Activated T-cell treated with anti-CD3 and anti-CD28 coated beads for 4 hours (primary cell): ENCODE measurements around the gene SKAP1.
"Not testable (repeated sequence)": the region's sequence is repeated elsewhere in the genome, so short reads cannot be mapped to it uniquely, and the experiment has no call there.

Experiments used
- DNase-seq: peaks from one replicate; pipeline ENCODE4 v3.0.0-alpha.2; 2020

Gene SKAP1

DNA sequence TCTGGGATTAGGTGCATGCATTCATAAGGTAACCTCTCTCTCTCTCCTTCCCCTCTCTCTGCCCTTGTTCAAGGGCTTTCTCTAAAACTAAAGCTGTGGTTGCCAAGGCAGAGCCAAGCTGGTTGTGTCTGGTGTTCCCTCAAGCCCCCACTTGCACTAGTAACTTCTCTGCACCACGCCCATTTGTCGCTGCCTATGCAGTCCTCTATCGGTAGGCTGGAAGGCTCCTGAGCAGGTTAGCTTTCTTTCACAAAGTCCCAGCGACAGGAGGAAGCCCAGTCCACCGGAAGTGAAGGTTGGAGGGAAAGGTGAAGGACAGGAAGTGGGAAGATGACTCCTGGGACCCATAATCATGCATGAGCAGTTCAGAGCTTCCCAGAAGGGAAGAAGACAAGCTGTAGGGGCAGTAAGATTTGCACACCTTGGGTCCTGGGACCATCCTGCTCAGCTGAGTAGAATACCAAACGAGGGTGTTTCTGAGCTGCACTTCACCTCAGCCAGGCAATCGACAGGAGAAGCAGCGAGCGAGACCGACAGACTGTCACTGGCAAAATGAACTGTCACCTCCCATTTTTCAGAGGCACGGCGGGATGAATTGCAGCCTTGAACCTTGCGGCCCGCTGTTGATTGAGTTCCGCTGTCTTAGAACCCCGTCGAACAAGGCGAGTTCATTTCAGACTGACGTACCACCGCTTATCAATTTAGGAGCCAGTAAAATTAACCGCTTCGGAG is 14.7 kb upstream of the SKAP1 start:
- DNase-seq, result no peak

GRCh38 chr17:48443712-48444111 is 13.7 kb upstream of the SKAP1 start:
- DNase-seq, result no peak

DNA sequence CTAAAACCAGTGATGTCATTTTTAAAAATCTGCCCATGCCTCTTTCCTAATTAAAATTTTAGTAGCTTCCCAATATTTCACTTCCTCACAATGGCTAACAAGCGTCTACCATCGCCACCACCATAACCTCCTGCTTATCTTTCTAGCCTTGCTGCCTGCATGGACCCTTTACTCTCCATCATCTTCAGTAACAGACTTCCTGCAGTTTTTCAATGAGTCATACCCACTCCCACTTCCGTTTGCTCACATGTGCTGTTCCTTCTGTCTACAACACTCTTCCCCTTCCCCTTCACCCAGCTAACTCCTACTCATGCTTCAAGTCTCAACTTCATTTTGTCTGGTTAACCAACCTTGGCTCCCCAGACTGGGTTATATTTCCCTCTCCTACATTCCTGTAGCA is 12.8 kb upstream of the SKAP1 start:
- DNase-seq, result no peak

- DNase-seq, result no peak
Observed at GRCh38 chr17:48441862-48442261, 11.8 kb upstream of the SKAP1 start.

GRCh38 chr17:48441231-48441711 is 11.3 kb upstream of the SKAP1 start:
- DNase-seq, result no peak

DNA sequence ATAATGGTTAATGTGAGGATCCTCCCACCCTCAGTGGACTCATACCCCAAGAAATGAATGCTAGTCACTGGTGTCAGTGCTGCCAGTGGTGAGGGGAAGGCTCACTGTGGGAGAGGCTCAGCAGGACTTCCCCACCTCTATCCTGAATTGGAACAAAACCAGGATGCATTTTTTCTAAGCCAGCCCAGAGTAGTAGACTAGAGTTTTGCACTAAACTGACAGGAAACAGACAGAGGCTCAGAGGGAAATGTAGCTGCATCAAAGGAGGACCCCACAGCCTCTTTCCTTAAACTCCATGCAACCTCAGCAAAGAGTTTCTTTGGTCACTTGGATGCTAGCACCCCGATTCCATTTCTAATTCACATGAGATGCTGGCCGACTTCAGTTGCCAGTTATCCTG is 10.7 kb upstream of the SKAP1 start:
- no peak for DNase-seq

- no peak for DNase-seq
Observed at GRCh38 chr17:48439875-48440505, 10.0 kb upstream of the SKAP1 start.

- DNase-seq, result no peak
Observed at GRCh38 chr17:48439110-48439850, 9.3 kb upstream of the SKAP1 start.

DNA sequence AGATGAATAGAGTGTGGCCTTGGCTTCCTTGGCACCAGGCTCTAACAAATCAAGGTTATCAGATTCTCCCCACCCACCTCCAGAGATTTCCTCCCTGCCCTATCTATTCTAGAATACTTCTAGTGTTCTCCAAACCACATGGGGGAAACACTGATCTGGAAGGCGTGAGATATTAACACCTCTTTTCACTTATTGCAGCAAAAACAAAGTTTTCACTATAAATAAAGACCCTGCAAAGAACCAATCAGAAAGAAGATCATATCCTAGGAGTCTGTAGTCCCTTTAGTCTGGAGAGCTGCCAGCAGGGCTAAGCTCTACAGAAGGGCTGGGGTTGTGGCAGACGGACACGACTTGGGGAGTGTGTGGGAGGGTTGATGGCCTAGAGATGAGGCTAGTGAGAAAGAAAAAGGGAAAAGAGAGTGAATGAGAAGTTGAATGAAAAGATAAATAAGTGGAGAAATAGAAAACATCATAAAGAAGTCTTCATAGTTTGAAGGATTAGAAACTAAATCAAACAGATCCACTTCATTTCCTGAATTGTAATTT is 8.6 kb upstream of the SKAP1 start:
- no peak for DNase-seq

DNA sequence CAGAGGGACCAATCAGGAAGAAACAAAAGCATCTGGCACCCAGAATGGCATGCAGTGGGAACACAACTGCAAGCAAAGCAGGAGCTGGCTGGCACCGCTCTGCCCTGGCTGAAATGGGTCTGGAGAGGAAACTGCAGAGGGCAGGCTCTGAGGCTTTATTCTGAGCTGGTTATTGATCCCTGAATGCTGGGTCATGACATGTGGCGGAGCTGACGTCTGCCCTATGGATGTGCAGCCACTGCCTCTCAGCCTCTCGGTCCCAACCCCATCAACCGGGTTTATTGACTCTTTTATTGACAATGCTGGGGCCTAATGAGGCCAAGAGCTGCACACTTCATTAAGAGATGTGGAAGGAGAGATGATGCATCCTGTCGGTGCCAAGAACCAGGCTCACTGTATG is 3.9 kb upstream of the SKAP1 start:
- no peak for DNase-seq

- DNase-seq, result no peak
Observed at GRCh38 chr17:48432820-48433775, 3.1 kb upstream of the SKAP1 start.

GRCh38 chr17:48429156-48429555 is 858 bp downstream of the SKAP1 start:
- no peak for DNase-seq

DNA sequence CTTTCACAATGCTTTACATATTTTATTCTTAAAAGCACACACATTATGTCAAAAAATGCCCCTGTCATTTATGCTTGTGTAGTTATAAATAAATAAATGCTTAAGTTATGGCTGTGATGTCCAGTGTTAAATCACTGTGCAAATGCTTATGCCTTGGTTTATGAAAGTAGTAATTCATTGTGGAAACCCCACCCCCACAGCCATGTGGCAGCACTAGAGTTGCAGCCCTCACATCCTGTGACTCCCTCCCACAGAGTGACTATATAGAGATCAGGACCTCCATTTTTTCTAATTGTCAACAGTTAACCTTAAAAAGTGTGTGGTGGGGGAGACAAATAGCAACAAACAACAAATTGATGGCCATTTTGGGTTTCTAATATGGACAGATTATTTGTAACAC is 2.4 kb downstream of the SKAP1 start:
- peak; percentile 64 for DNase-seq

DNA sequence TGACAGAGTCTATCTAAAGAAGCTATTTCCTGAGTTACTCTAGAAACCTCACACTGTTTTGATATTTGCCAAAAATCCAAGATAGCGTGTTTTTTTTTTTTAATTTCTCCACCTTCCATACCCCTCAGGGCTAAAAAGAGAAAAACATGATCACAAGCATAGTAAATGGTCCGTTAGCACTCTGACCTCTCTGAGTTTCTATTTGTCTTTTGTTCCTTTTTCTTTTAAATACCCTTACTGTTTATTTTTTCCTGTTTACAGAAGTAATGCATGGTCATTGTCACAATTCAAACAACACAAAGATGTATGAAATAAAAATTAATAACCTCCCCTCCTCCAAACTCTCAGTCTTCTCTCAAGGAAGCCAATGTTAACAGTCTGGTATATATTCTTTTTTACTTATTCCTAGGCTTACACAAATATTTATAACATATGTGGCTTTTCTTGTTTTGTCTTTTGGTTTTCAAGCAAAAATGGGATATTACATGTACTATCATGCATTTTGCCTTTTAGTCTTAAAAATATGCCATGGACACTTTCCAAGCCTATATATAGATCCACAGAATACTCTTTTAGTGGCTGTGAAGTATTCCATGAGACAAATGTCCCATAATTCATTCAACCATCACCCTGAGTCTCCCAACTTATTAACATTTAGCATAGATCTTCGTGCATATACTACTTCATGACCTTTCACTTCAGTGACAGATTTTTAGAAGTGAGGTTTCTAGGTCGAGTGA is 3.1 kb downstream of the SKAP1 start:
- DNase-seq, result no peak

GRCh38 chr17:48426019-48426665 is 3.9 kb downstream of the SKAP1 start:
- DNase-seq, result no peak

- not testable (repeated sequence) for DNase-seq
Observed at GRCh38 chr17:48422060-48422459, 8.0 kb downstream of the SKAP1 start.

- DNase-seq, result no peak
Observed at GRCh38 chr17:48420823-48421222, 9.2 kb downstream of the SKAP1 start.

DNA sequence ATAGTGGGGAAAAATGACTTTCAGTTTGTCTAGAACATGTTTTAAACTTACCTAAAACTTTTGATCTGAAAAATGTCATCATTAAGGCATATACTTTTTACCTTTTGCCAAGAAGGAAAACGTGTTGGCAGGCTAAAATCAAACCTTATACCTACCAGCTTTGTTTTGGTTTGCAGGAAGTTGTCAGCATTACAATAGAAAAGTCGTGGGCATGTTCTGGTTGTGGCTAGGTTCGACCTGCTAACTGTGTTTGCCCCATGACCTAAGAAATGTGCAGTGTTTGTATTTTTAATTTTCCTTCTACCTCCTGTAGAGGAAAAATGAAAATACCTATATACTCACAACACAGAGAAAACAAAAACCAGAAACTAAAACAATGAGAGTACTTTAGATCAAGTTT is 13.0 kb downstream of the SKAP1 start:
- DNase-seq, result no peak

DNA sequence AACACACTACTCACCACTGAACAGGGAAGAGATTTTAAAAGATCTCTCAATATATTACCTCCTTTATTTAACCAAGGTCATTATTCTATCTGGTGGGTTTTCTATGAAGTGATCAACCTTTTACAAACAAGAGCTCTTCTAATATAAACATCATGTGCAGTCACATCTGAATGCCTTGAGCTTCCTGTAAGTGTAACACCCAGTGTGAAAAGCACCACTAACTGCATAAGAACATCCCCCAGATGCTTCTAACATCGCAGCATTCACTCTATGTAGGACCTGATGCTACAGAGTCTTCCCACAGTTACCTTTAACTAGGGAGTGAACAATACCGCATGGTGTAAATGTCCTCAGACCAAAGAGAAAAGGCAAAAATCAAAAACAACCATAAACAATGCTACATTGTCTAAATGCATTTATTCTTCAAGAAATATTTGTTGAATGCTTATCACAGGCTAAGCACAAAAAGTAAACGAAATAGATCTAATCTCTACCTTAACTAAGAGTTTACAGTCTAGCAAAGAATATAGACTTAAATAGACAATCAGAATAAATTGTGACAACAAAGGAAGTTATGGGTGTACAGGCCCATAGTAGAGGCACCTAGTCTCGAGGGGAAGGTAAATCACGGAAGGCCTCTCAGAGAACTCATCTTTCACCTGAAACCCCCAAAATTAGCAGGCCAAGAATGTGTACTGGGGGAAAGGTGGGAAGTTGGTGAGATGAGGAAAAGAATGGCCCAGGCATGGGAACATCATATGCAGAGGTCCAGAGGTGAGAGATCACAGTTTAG is 16.2 kb downstream of the SKAP1 start:
- no peak for DNase-seq

GRCh38 chr17:48412841-48413240 is 17.2 kb downstream of the SKAP1 start:
- no peak for DNase-seq
